ENCODE data around the gene GLP2R.

GLP2R gene

GRCh38 chr17:9824094-9824493 lies 1.6 kb upstream of the GLP2R start:
- FAIRE-seq (no peak), DNase-seq (ENCODE audit: insufficient read length, low spot score) (no peak)
- TF ChIP-seq POLR2A (IDR thresholded peaks at IDR 0.05; ENCODE audit: low read depth, low read length), result no peak

- DNase-seq (ENCODE audit: insufficient read length, low spot score), result no peak
- TF ChIP-seq POLR2A (IDR thresholded peaks at IDR 0.05; ENCODE audit: low read depth, low read length), result no peak
Measured at GRCh38 chr17:9824797-9825338, 856 bp upstream of the GLP2R start.

GRCh38 chr17:9828296-9829295 lies 2.9 kb downstream of the GLP2R start:
- no peak for TF ChIP-seq POLR2A (IDR thresholded peaks at IDR 0.05; ENCODE audit: low read depth, low read length)
- DNase-seq (ENCODE audit: insufficient read length, low spot score) (no peak), FAIRE-seq (no peak)

More at GRCh38 chr17:9824797-9825338, 856 bp upstream of the GLP2R start:
- FAIRE-seq, result no peak

- DNase-seq (ENCODE audit: insufficient read length, low spot score), result no peak
- FAIRE-seq, result no peak
- no peak for TF ChIP-seq POLR2A (IDR thresholded peaks at IDR 0.05; ENCODE audit: low read depth, low read length)
Measured at GRCh38 chr17:9829343-9829742, 3.6 kb downstream of the GLP2R start.

GRCh38 chr17:9830711-9831110 lies 5.0 kb downstream of the GLP2R start:
- TF ChIP-seq POLR2A (IDR thresholded peaks at IDR 0.05; ENCODE audit: low read depth, low read length), result no peak
- DNase-seq (ENCODE audit: insufficient read length, low spot score) (no peak), FAIRE-seq (no peak)

DNA sequence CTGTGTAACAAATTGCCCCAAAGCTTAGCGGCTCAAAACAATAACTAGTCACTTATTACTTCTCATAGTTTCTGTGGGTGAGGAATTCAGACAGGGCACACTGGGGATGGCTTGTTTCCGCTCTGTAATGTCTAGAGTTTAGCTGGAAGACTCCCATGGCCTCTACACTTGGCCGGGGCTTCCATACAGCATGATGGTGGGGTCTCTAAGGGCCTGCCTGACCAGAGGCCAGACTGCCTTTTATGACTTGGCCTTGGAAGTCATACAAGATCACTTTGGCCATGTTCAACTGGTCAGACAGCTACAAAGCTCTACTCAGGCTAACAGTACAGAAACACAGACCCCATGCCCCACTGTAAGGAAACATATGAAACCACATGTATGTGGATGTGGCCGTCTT lies 8.2 kb downstream of the GLP2R start:
- FAIRE-seq (no peak), DNase-seq (ENCODE audit: insufficient read length, low spot score) (no peak)
- no peak for TF ChIP-seq POLR2A (IDR thresholded peaks at IDR 0.05; ENCODE audit: low read depth, low read length)

- DNase-seq (ENCODE audit: insufficient read length, low spot score) (peak; percentile 40), FAIRE-seq (no peak)
- no peak for TF ChIP-seq POLR2A (IDR thresholded peaks at IDR 0.05; ENCODE audit: low read depth, low read length)
Measured at GRCh38 chr17:9837551-9838471, 12.1 kb downstream of the GLP2R start.

GRCh38 chr17:9839433-9839832 lies 13.7 kb downstream of the GLP2R start:
- DNase-seq (ENCODE audit: insufficient read length, low spot score) (no peak), FAIRE-seq (no peak)
- no peak for TF ChIP-seq POLR2A (IDR thresholded peaks at IDR 0.05; ENCODE audit: low read depth, low read length)

GRCh38 chr17:9842057-9842758 lies 16.5 kb downstream of the GLP2R start:
- DNase-seq (ENCODE audit: insufficient read length, low spot score), result no peak
- FAIRE-seq, result no peak
- no peak for TF ChIP-seq POLR2A (IDR thresholded peaks at IDR 0.05; ENCODE audit: low read depth, low read length)

DNA sequence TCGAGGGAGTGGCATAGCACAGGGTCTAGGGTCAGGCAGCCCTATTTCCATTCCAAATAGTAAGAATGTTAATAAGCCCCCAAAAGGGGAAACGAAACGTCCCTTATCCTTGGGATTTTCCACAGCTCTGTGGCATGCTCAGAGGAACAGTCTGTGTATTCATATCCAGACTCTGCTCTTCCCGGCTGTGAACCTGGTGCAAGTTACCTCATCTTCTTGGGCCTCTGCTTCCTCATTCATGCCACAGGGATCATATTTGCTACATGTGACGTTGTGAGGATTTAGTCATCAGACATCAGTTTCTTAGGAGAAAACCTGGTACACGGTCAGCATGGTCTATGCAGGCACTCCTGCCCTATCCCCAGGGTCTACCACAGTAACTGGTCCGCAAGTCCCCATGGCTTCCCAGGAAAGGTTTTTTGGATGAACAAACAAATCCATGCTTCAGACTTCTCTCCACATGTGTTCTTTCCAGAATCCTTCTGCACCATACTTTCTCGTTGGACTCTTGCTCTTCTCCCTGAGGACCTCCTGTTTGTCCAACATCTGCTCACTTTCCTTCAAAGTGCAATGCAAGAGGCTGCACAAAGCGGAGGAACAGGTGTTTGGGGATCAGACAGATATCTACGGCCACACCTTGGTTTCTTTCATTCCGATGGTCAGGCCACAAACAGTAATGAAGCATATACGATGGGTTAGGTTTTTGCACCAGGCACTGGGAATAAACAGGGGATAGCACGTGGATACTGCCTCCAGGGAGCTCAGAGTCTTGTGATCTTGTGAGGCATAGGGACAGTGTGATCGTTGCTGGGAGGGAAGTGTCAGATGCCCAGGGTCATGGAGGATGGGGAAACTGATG lies 17.7 kb downstream of the GLP2R start:
- FAIRE-seq (no peak), DNase-seq (ENCODE audit: insufficient read length, low spot score) (no peak)
- TF ChIP-seq POLR2A (IDR thresholded peaks at IDR 0.05; ENCODE audit: low read depth, low read length), result no peak

DNA sequence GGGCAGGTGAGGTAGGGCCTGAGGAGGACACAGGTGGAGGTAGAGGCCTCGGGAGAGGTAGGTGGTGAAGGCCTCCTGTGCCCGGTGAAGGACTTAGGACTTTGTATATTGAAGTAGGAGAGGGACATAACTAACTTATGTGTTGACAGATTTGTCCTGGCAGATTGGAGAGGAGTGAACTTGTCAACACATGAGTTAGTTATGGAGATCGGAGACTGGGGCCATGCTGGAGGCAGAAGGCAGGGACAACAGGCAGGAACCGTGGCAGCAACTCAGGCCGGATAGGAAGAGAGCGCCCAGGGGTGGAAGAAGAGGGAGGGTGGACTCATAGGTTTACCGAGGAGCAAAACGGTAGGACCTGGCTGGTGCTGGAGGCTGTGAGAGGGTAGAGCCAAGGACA lies 18.4 kb downstream of the GLP2R start:
- no peak for FAIRE-seq
- no peak for TF ChIP-seq POLR2A (IDR thresholded peaks at IDR 0.05; ENCODE audit: low read depth, low read length)

GRCh38 chr17:9845306-9845705 lies 19.6 kb downstream of the GLP2R start:
- no peak for TF ChIP-seq POLR2A (IDR thresholded peaks at IDR 0.05; ENCODE audit: low read depth, low read length)
- DNase-seq (ENCODE audit: insufficient read length, low spot score) (no peak), FAIRE-seq (no peak)

More for the DNA sequence above, 18.4 kb downstream of the GLP2R start:
- no peak for DNase-seq (ENCODE audit: insufficient read length, low spot score)

Data from H54 (cell line).